HepG2 (cell line): ENCODE results near the gene CEP131. TPM values are rescaled to one million over a fixed set of nuclear protein-coding genes. Genes with fewer than 3 reads are reported as not detected.

ENCODE experiments used
- ATAC-seq: fragments of 200-7000 bp; cut with Tn5 transposase; 3 replicates; pipeline ENCODE4 v1.9.1; 2020; ENCODE audit warnings: mild to moderate bottlenecking, moderate library complexity
- BruUV-seq: library from RNA; stranded (reverse); fragments of 400-500 nt; replicated peaks from 2 replicates; lab custom pipeline; 2021; lab: Mats Ljungman, UMichigan
- CTCF ChIA-PET: fragments of 300-600 bp; formaldehyde crosslinking; extraction: SDS; loops from one replicate; lab custom pipeline; 2021; ENCODE audit warnings: low total read pairs, inconsistent platforms, low intra/inter-chr PET ratio; lab: Yijun Ruan, JAX
- POLR2A ChIA-PET: fragments of 350-600 bp; sonication (Branson Sonifier 250); formaldehyde crosslinking; loops from one replicate; lab custom pipeline; 2020; ENCODE audit warnings: antibody characterized with exemption, inconsistent platforms; lab: Yijun Ruan, JAX
- DNase-seq: peaks from one replicate; pipeline ENCODE4 v3.0.0-alpha.2; 2015; ENCODE audit warnings: low spot score
- FAIRE-seq: peaks from 3 replicates; lab custom pipeline; 2011; peaks lifted over from hg19 to GRCh38; lab: Jason Lieb, UNC
- H2AFZ ChIP-seq: one replicate; pipeline ENCODE4 v1.6.1; 2011; ENCODE audit warnings: low read length, inconsistent platforms
- H3K27ac ChIP-seq: fragments of 300-600 bp; 3 replicates; pipeline ENCODE4 v1.8.0; 2011; ENCODE audit warnings: mixed run types, mild to moderate bottlenecking, mixed read lengths, low read length, inconsistent platforms; ENCODE audit not compliant: insufficient read depth; ENCODE audit errors: extremely low read length
- H3K27me3 ChIP-seq, 2 experiments: fragments of 200-600 bp in 1 of 2; 2 replicates in 1 of 2; 3 replicates in 1 of 2; pipeline versions ENCODE4 v1.6.0 to v1.8.0; 2011; ENCODE audit warnings: low read length in 2 of 2, mild to moderate bottlenecking in 2 of 2, moderate library complexity in 2 of 2, inconsistent platforms in 1 of 2; ENCODE audit not compliant: insufficient read depth in 2 of 2, control insufficient read depth in 1 of 2
- H3K36me3 ChIP-seq, 2 experiments: fragments of 200-600 bp in 1 of 2; replicated peaks in 1 of 2; 2 replicates in 1 of 2; 3 replicates in 1 of 2; pipeline versions ENCODE4 v1.5.1 to v1.8.0; 2011; ENCODE audit warnings: low read length in 2 of 2, inconsistent platforms in 1 of 2; ENCODE audit not compliant: insufficient read depth in 2 of 2, control insufficient read depth in 1 of 2
- H3K4me1 ChIP-seq: 2 replicates; pipeline ENCODE4 v1.5.1; 2012; ENCODE audit warnings: low read length, inconsistent platforms; ENCODE audit not compliant: insufficient read depth
- H3K4me2 ChIP-seq: 2 replicates; pipeline ENCODE4 v1.6.0; 2011; ENCODE audit warnings: low read depth, low read length, inconsistent platforms
- H3K4me3 ChIP-seq, 3 experiments: fragments of 200-600 bp in 1 of 3; sonication (generic), shearing (Covaris generic) in 1 of 3; replicated peaks in 1 of 3; 2 replicates each; pipeline ENCODE4 v1.5.1; 2011 to 2016; ENCODE audit warnings: low read length in 3 of 3, inconsistent platforms in 2 of 3, low read depth in 2 of 3, mild to moderate bottlenecking in 2 of 3, control low read depth in 1 of 3, mixed read lengths in 1 of 3; ENCODE audit not compliant: insufficient read depth in 1 of 3
- H3K79me2 ChIP-seq: one replicate; pipeline ENCODE4 v1.6.1; 2011; ENCODE audit warnings: low read length, inconsistent platforms; ENCODE audit not compliant: insufficient read depth
- H3K9ac ChIP-seq: 2 replicates; pipeline ENCODE4 v1.6.0; 2011; ENCODE audit warnings: mild to moderate bottlenecking, low read depth, low read length, inconsistent platforms; ENCODE audit not compliant: insufficient read depth
- H3K9me3 ChIP-seq: 2 replicates; pipeline ENCODE4 v1.5.1; 2012; ENCODE audit warnings: mild to moderate bottlenecking, low read length
- H4K20me1 ChIP-seq: 2 replicates; pipeline ENCODE4 v1.6.0; 2011; ENCODE audit warnings: inconsistent platforms, mild to moderate bottlenecking, low read length, moderate library complexity; ENCODE audit not compliant: insufficient read depth
- GATAD2A ChIP-seq: IDR thresholded peaks from 2 replicates; pipeline ENCODE4 v1.6.1; 2016
- MXD4 ChIP-seq: IDR thresholded peaks from 2 replicates; pipeline ENCODE4 v1.6.1; 2016; ENCODE audit warnings: mild to moderate bottlenecking, missing biosample characterization, missing genetic modification reagents
- SOX6 ChIP-seq, 2 experiments: fragments of 450-650 bp in 1 of 2; sonication (generic) in 1 of 2; formaldehyde crosslinking in 1 of 2; IDR thresholded peaks; 2 replicates each; pipeline versions ENCODE4 v1.4.0 to v1.6.1; 2017 to 2020; ENCODE audit warnings: antibody characterized with exemption in 1 of 2, mild to moderate bottlenecking in 1 of 2, missing genetic modification reagents in 1 of 2
- ZNF382 ChIP-seq: sonication (generic); formaldehyde crosslinking; IDR thresholded peaks from 2 replicates; pipeline ENCODE4 v1.5.0; 2020; ENCODE audit warnings: missing genetic modification reagents, mild to moderate bottlenecking, borderline replicate concordance
- ZNF556 ChIP-seq: sonication (generic); formaldehyde crosslinking; IDR thresholded peaks from 2 replicates; pipeline ENCODE4 v1.4.0; 2020; ENCODE audit warnings: mild to moderate bottlenecking, missing genetic modification reagents, borderline replicate concordance
- ZNF572 ChIP-seq: sonication (generic); formaldehyde crosslinking; IDR thresholded peaks from 2 replicates; pipeline ENCODE4 v1.5.1; 2020; ENCODE audit warnings: mild to moderate bottlenecking, missing genetic modification reagents
- WGBS: methylation state at CpG from one replicate; pipeline ENCODE4 v1.1.6; 2017; ENCODE audit warnings: low lambda C conversion rate; 5-methylcytosine and 5-hydroxymethylcytosine counted together
- in situ Hi-C: cut with HindIII; loops from 2 replicates; pipeline ENCODE4 v1.10.0; 2017; ENCODE audit warnings: low pct_unique_long_range_greater_than_20kb; ENCODE audit not compliant: extremely low pct_ligation_motif_present
- intact Hi-C: fragments of 100-400 bp; cut with micrococcal nuclease; formaldehyde crosslinking; loops from one replicate; pipeline ENCODE4 v1.10.0; 2022; ENCODE audit not compliant: unreplicated experiment
- polyA plus RNA-seq, 8 experiments: library from polyadenylated mRNA; depleted of rRNA in 3 of 8; stranded (reverse) in 7 of 8; unstranded in 1 of 8; fragments of >200 nt; fragmentation: Illumina TruSeq in 4 of 8; extraction: Trizol in 4 of 8; gene quantifications; 2 replicates each; pipeline versions ENCODE4 v1.2.1 to v1.2.3, GENCODE V29; 2011 to 2016; ENCODE audit warnings: low read depth in 4 of 8, missing spikeins in 1 of 8, mixed read lengths in 1 of 8; ENCODE audit not compliant: insufficient read depth in 1 of 8
- total RNA-seq, 5 experiments: library from RNA; depleted of rRNA; stranded (reverse); fragments of >200 nt; fragmentation: Illumina TruSeq; extraction: Trizol; gene quantifications; 2 replicates each; pipeline ENCODE4 v1.2.3, GENCODE V29; 2016; ENCODE audit warnings: low read depth in 1 of 5
- TF ChIP-seq, protein P1 (sequence below): sonication (generic); formaldehyde crosslinking; IDR thresholded peaks from 2 replicates; pipeline ENCODE4 v1.5.0; 2020; ENCODE audit warnings: missing genetic modification reagents, mild to moderate bottlenecking, borderline replicate concordance
- TF ChIP-seq, protein P2 (sequence below): sonication (generic); formaldehyde crosslinking; IDR thresholded peaks from 2 replicates; pipeline ENCODE4 v1.5.1; 2020; ENCODE audit warnings: missing genetic modification reagents, mild to moderate bottlenecking, borderline replicate concordance
- TF ChIP-seq, protein P3 (sequence below): sonication (generic); formaldehyde crosslinking; IDR thresholded peaks from 2 replicates; pipeline ENCODE4 v1.4.0; 2020; ENCODE audit warnings: missing genetic modification reagents
- TF ChIP-seq, protein P4 (sequence below): sonication (generic); formaldehyde crosslinking; IDR thresholded peaks from 2 replicates; pipeline ENCODE4 v1.5.1; 2020; ENCODE audit warnings: missing genetic modification reagents, mild to moderate bottlenecking, borderline replicate concordance

Gene CEP131
- total and polyA plus RNA-seq, 2 of the 13 experiments (the other 11 are each of a cell fraction or from before 2014, with no cell fraction given): 5.0 to 16.8 TPM

DNA sequence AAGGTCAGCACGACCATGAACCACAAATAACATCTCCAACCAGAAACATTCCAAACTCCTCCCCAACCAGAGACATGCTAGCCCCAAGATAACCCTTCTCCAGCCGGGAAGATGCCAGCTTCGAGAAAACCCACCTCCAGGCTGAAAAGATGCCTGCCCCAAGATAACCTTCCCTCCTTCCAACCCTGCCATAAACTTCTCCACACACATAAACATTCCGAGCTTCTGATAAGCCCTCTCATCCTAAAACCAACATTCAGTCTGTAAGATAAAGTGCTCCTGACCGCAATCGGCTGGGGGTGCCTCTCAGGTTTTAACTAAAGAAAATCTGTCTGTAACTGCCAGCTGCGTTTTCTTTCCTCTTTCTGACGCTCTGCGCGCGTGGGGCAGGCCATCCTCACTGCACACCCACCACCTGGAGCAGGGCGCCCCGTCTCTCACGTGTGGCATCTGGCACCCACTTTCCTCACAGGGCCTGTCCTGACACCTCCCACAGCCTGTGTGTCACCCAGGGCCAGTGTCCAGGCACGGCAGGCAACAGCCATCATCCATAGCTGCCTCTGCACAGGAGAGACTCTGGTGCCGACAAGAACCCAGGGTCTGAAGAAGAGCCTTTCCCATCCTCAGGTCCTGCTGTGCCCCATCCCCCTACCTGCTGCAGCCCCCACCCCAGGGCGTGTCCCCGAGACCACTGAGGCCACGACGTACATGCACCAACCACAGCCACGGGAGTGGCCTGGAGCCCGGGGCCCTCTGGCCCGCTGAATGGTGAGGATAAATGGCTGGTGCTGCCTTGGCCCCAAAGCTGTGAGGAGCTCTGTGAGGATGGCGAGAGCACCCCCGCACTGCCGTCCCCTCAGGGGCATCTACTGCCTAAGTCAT lies 12.4 kb upstream of the CEP131 start:
- Histone ChIP-seq H2AFZ (no peak overlapping the region), H3K9me3 (no peaks in the 10 kb centered on the region), H3K27me3 (no peaks in the 10 kb centered on the region; a peak in 1 of 5 replicates), H3K4me1 (peaks cover 13% of the 10 kb centered on the region), H3K79me2 (peaks cover 28% of the 10 kb centered on the region), H3K36me3 (peaks cover 24 to 25% of the 10 kb centered on the region in 2 experiments; a peak in 4 of 5 replicates), H4K20me1 (peaks cover 4% of the 10 kb centered on the region; the same call in 1 of the 2 replicates), H3K4me3 (no peak overlapping the region), H3K4me2 (no peak overlapping the region), H3K27ac (no peak overlapping the region), H3K9ac (no peak overlapping the region)
- intact Hi-C loops: no loop called here
- FAIRE-seq (no peak), DNase-seq (no peak), ATAC-seq (no peak)
- no TSS peak for BruUV-seq
- ChIA-PET POLR2A (no interaction called here), CTCF (no interaction called here)
- 97% methylated on average over 18 of the region's 26 CpGs for WGBS
- in situ Hi-C loops: no loop called here
- no peak for TF ChIP-seq GATAD2A
- no peak for TF ChIP-seq SOX6 (IDR thresholded peaks at IDR 0.05)
- TF ChIP-seq SOX6 (CRISPR knock-in tag; IDR thresholded peaks at IDR 0.05): no peak
- TF ChIP-seq, protein P1, sequence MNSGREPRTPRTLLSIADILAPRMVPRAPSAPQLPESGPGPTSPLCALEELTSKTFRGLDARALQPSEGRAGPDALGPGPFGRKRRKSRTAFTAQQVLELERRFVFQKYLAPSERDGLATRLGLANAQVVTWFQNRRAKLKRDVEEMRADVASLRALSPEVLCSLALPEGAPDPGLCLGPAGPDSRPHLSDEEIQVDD: no peak
- TF ChIP-seq, protein P2, sequence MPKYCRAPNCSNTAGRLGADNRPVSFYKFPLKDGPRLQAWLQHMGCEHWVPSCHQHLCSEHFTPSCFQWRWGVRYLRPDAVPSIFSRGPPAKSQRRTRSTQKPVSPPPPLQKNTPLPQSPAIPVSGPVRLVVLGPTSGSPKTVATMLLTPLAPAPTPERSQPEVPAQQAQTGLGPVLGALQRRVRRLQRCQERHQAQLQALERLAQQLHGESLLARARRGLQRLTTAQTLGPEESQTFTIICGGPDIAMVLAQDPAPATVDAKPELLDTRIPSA (CRISPR knock-in tag): no peak
- no peak for TF ChIP-seq ZNF556 (CRISPR knock-in tag)
- no peak for TF ChIP-seq MXD4 (CRISPR knock-in tag)
- TF ChIP-seq, protein P3, sequence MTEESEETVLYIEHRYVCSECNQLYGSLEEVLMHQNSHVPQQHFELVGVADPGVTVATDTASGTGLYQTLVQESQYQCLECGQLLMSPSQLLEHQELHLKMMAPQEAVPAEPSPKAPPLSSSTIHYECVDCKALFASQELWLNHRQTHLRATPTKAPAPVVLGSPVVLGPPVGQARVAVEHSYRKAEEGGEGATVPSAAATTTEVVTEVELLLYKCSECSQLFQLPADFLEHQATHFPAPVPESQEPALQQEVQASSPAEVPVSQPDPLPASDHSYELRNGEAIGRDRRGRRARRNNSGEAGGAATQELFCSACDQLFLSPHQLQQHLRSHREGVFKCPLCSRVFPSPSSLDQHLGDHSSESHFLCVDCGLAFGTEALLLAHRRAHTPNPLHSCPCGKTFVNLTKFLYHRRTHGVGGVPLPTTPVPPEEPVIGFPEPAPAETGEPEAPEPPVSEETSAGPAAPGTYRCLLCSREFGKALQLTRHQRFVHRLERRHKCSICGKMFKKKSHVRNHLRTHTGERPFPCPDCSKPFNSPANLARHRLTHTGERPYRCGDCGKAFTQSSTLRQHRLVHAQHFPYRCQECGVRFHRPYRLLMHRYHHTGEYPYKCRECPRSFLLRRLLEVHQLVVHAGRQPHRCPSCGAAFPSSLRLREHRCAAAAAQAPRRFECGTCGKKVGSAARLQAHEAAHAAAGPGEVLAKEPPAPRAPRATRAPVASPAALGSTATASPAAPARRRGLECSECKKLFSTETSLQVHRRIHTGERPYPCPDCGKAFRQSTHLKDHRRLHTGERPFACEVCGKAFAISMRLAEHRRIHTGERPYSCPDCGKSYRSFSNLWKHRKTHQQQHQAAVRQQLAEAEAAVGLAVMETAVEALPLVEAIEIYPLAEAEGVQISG (CRISPR knock-in tag): no peak
- no peak for TF ChIP-seq ZNF572 (CRISPR knock-in tag)
- TF ChIP-seq ZNF382: no peak
- TF ChIP-seq, protein P4, sequence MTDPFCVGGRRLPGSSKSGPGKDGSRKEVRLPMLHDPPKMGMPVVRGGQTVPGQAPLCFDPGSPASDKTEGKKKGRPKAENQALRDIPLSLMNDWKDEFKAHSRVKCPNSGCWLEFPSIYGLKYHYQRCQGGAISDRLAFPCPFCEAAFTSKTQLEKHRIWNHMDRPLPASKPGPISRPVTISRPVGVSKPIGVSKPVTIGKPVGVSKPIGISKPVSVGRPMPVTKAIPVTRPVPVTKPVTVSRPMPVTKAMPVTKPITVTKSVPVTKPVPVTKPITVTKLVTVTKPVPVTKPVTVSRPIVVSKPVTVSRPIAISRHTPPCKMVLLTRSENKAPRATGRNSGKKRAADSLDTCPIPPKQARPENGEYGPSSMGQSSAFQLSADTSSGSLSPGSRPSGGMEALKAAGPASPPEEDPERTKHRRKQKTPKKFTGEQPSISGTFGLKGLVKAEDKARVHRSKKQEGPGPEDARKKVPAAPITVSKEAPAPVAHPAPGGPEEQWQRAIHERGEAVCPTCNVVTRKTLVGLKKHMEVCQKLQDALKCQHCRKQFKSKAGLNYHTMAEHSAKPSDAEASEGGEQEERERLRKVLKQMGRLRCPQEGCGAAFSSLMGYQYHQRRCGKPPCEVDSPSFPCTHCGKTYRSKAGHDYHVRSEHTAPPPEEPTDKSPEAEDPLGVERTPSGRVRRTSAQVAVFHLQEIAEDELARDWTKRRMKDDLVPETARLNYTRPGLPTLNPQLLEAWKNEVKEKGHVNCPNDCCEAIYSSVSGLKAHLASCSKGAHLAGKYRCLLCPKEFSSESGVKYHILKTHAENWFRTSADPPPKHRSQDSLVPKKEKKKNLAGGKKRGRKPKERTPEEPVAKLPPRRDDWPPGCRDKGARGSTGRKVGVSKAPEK (CRISPR knock-in tag): no peak
- TF ChIP-seq, all 625 proteins: peak for 0
